GM19468 (cell line): Measurements from ENCODE around the gene CLCN4.

Experiments used
- ATAC-seq: cut with Tn5 transposase; IDR thresholded peaks from one replicate; pipeline ENCODE4 v1.9.1; 2021; ENCODE audit warnings: mild to moderate bottlenecking, moderate library complexity, moderate number of reproducible peaks; ENCODE audit not compliant: unreplicated experiment; ENCODE audit errors: extremely low read depth

Gene CLCN4

GRCh38 chrX:10189317-10190268, 32.8 kb downstream of the CLCN4 start:
- peak; percentile 36 for ATAC-seq

- ATAC-seq, result no peak
Observed at GRCh38 chrX:10190367-10190766, 33.6 kb downstream of the CLCN4 start.

- no peak for ATAC-seq
Observed at GRCh38 chrX:10193587-10193986, 36.8 kb downstream of the CLCN4 start.

GRCh38 chrX:10195425-10195824, 38.6 kb downstream of the CLCN4 start:
- no peak for ATAC-seq

- no peak for ATAC-seq
Observed at GRCh38 chrX:10195947-10196346, 39.2 kb downstream of the CLCN4 start.

GRCh38 chrX:10197279-10198210, 40.8 kb downstream of the CLCN4 start:
- ATAC-seq, result no peak

- no peak for ATAC-seq
Observed at GRCh38 chrX:10198254-10198653, 41.5 kb downstream of the CLCN4 start.

GRCh38 chrX:10199212-10199611, 42.4 kb downstream of the CLCN4 start:
- peak; percentile 34 for ATAC-seq

GRCh38 chrX:10203617-10204016, 46.8 kb downstream of the CLCN4 start:
- no peak for ATAC-seq

GRCh38 chrX:10206317-10206716, 49.5 kb downstream of the CLCN4 start:
- no peak for ATAC-seq

GRCh38 chrX:10208281-10208856, 51.6 kb downstream of the CLCN4 start:
- ATAC-seq, result no peak

GRCh38 chrX:10208953-10209352, 52.2 kb downstream of the CLCN4 start:
- ATAC-seq, result no peak

- no peak for ATAC-seq
Observed at GRCh38 chrX:10212395-10212794, 55.6 kb downstream of the CLCN4 start.

- no peak for ATAC-seq
Observed at GRCh38 chrX:10213716-10214115, 56.9 kb downstream of the CLCN4 start.

- ATAC-seq, result no peak
Observed at GRCh38 chrX:10216208-10216607, 59.4 kb downstream of the CLCN4 start.

- ATAC-seq, result no peak
Observed at GRCh38 chrX:10217198-10217597, 60.4 kb downstream of the CLCN4 start.

GRCh38 chrX:10221651-10222050, 64.9 kb downstream of the CLCN4 start:
- ATAC-seq, result no peak

- no peak for ATAC-seq
Observed at GRCh38 chrX:10223276-10223675, 66.5 kb downstream of the CLCN4 start.

GRCh38 chrX:10223781-10224180, 67.0 kb downstream of the CLCN4 start:
- ATAC-seq, result no peak

- ATAC-seq, result no peak
Observed at GRCh38 chrX:10230222-10230621, 73.4 kb downstream of the CLCN4 start.

GRCh38 chrX:10231461-10231860, 74.7 kb downstream of the CLCN4 start:
- no peak for ATAC-seq
